K562 treated with DMSO at 1 percent for 24 hours (cell line): Measurements from ENCODE around the gene RGS6. TPM values are rescaled to one million over a fixed set of nuclear protein-coding genes. Genes with fewer than 3 reads are reported as not detected.

Experiments used
- total RNA-seq: library from RNA; unstranded; fragments of 300-600 nt; gene quantifications from 2 replicates; pipeline ENCODE4 v1.2.3, GENCODE V29; 2022; ENCODE audit warnings: low read depth; ENCODE audit not compliant: insufficient read depth

The RGS6 gene
- total RNA-seq, result not detected in 2 replicates

GRCh38 chr14:71932229-71932981, at the start of gene RGS6:
RGS6 (plus strand) TSS chr14:71932429.

